Mononuclear cell (primary cell): Measurements from ENCODE around the gene SLC9B1. TPM values are rescaled to one million over a fixed set of nuclear protein-coding genes. Genes with fewer than 3 reads are reported as not detected.
A peak's percentile ranks its signal among the peaks of the same experiment; 100 is the strongest.

Source experiments
- H3K27me3 ChIP-seq: 2 replicates; pipeline ENCODE4 v1.6.0; 2011; ENCODE audit warnings: low read length, control low read depth; ENCODE audit not compliant: insufficient read depth
- H3K4me1 ChIP-seq: 2 replicates; pipeline ENCODE4 v1.5.1; 2011; ENCODE audit warnings: mild to moderate bottlenecking, low read length, control low read depth; ENCODE audit not compliant: insufficient read depth
- H3K4me3 ChIP-seq: 2 replicates; pipeline ENCODE4 v1.5.1; 2011; ENCODE audit warnings: mild to moderate bottlenecking, low read length, moderate library complexity
- H3K9me3 ChIP-seq: 2 replicates; pipeline ENCODE4 v1.5.1; 2011; ENCODE audit warnings: low read depth, mild to moderate bottlenecking, control low read depth, low read length
- total RNA-seq: library from RNA; depleted of rRNA; stranded (reverse); fragments of >200 nt; gene quantifications from one replicate; pipeline ENCODE4 v1.2.3, GENCODE V29; 2012

The SLC9B1 gene, protein sequence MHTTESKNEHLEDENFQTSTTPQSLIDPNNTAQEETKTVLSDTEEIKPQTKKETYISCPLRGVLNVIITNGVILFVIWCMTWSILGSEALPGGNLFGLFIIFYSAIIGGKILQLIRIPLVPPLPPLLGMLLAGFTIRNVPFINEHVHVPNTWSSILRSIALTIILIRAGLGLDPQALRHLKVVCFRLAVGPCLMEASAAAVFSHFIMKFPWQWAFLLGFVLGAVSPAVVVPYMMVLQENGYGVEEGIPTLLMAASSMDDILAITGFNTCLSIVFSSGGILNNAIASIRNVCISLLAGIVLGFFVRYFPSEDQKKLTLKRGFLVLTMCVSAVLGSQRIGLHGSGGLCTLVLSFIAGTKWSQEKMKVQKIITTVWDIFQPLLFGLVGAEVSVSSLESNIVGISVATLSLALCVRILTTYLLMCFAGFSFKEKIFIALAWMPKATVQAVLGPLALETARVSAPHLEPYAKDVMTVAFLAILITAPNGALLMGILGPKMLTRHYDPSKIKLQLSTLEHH
- total RNA-seq, result 3.4 TPM

DNA sequence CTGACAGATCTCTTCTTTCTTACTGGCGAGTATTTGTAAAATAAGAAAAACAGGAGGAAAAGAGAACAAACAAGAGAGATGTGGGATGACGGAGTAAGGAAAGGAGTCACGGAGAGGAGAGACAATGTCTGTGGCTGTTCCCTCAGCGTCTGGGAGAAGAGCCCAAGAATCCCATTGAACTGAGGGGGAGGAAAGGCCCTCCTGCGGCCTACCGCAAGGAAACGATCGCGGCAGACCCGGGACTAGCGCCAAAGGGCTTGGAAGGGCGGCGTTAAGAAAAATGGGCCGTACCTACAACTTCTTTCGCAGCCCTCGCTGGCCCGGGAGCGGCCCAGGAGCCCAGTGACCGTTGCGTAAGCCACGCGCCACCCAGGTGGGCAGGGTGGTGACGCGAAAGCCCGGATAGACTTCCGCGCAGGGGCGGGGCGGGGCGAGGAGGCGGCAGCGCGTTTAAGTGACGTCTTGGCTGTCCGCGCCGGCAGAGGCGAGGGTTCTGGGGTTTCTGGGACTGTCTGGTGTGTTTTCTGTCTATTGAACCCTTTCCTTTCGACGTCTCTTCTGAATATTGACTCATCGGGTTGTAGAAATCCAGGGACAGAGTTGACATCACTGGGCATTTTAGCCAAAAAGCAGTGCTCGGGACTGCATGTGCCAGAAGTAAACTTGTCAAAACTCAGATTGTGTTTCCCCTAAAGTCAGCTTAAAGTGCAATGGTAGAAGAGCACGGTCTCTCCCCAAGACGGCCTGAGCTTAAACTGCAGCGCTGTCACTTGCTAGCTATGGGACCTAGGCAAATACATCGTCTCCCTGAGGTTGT, at the start of gene SLC9B1:
TSS of gene SLC9B1 (minus strand) at position 398 of the 817 bp plus-strand sequence. CDS start 27,994 bp downstream, outside the sequence.
- peaks cover 18% of the 10 kb centered on the region for H3K4me1 ChIP-seq
- H3K4me3 ChIP-seq, result peak within 1 kb of the TSS; percentile 65
- H3K9me3 ChIP-seq, result no peaks in the 10 kb centered on the region
- no peaks in the 10 kb centered on the region for H3K27me3 ChIP-seq

DNA sequence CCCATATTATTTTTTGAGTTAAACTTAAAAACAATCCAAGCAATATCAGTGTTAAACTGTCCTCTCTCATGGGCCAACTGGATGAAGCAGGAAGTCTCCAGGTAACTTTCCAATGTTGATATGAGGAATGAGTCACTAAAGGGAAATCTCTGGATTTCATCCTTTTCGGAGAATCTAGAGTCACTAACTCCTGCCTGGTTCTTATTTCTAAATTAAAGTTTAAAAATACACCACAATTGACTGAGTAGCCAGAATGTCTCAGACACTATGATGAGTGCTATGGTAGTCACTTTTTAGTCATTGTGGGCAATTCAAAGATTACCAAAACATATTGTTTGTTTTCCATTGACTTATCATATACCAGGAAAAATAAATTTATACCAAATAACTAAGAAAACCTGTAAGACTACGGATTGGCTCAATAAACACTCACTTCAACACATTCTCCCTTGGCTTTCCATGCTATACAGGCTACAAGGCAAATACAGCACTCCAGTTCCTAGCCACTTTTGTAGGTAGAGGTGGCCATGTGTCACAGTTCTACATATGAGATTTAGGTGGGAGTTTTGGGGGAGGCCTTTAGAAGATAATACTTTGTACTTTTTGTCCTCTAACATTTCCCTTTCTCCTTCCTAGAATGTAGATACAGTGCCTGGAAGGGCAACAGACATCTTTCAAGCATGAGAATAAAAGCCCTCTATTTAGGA, 48.5 kb upstream of the SLC9B1 start:
- H3K4me1 ChIP-seq, result no peaks in the 10 kb centered on the region
- no peak overlapping the region for H3K4me3 ChIP-seq
- H3K27me3 ChIP-seq, result no peaks in the 10 kb centered on the region
- H3K9me3 ChIP-seq, result no peaks in the 10 kb centered on the region

DNA sequence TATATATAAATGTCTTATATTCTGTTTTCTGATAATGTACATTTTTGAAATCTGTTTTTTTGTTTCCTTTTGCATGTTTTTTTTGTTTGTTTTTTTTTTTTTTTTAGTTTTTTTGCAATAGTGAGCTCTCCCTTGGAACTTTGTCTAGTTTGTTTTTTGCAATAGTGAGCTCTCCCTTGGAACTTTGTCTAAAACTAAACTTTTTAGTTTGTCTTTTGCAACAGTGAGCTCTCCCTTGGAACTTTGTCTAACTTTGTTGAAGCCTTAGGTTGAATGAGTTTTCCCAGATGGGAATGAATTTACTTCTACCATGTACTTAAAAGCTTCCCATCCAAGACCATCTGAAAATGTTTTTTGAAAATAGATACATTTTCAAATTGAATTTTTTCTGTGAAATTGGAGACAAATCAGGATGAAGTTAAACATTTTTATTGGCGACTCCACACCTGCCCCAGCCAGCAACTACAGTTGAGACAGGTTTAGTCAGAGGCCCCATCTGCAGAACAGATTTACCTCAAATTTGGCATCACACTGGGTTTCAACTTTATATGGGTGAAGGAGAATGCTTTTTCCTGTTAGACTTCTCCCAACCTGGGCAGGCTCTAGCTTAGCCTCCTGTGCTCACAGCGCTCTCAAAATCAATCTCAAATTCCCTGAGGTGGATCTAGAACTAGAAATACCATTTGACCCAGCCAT, 41.1 kb upstream of the SLC9B1 start:
- Histone ChIP-seq H3K4me1 (no peaks in the 10 kb centered on the region), H3K4me3 (no peak overlapping the region), H3K27me3 (no peaks in the 10 kb centered on the region), H3K9me3 (no peaks in the 10 kb centered on the region)

DNA sequence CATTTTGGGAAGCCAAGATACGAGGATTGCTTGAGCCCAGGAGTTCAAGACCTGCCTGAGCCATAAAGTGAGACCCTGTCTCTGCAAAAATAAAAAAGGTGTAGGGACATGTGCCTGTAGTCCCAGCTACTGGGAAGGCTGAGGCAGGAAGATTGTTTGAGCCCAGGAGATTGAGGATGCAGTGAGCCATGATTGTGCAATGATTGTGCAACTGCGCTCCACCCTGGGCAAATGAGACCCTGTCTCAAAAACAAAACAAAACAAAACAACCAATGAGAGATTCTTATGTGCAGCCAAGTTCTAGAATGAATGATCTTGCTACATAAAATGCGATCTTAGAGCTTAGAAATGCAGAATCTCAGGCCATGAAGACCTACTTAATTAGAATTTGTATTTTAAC, 34.5 kb upstream of the SLC9B1 start:
- no peaks in the 10 kb centered on the region for H3K27me3 ChIP-seq
- peaks cover 4% of the 10 kb centered on the region for H3K4me1 ChIP-seq
- H3K4me3 ChIP-seq, result no peak overlapping the region
- H3K9me3 ChIP-seq, result no peaks in the 10 kb centered on the region

DNA sequence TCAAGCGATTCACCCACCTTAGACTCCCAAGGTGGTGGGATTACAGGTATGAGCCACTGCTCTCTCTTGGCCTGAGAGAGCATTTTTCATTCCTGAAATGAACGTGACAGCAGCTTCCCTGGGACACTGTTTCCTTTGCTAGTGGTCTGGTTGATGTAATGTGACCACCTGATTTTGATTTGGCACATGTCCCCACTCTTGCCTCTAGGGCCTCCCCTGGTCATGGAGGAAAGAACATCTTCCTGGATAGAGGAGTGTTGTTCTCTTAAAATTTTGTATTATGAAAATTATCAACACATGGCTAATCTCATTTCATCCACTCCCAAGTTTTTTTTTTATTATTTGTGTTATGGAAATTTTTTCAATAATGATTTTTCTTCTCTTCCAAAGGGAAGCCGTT, 33.3 kb upstream of the SLC9B1 start:
- Histone ChIP-seq H3K9me3 (no peaks in the 10 kb centered on the region), H3K27me3 (no peaks in the 10 kb centered on the region), H3K4me3 (no peak overlapping the region), H3K4me1 (peaks cover 4% of the 10 kb centered on the region)

DNA sequence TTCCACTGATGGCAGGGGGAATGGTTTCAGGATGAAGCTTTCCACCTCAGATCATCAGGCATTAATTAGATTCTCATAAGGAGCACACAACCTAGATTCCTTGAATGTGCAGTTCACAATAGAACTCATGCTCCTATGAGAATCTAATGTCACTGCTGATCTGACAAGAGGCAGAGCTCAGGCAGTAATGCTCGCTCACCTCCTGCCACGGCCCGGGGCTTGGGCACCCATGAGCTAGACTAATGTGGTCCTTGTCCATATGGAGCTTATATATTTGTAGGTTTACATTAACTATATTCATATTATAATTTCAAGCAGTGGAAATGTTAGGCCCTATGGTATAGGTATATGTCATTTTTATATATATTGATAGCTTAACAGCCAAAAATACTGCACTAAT, 32.6 kb upstream of the SLC9B1 start:
- no peak overlapping the region for H3K4me3 ChIP-seq
- peaks cover 4% of the 10 kb centered on the region for H3K4me1 ChIP-seq
- H3K9me3 ChIP-seq, result no peaks in the 10 kb centered on the region
- no peaks in the 10 kb centered on the region for H3K27me3 ChIP-seq

DNA sequence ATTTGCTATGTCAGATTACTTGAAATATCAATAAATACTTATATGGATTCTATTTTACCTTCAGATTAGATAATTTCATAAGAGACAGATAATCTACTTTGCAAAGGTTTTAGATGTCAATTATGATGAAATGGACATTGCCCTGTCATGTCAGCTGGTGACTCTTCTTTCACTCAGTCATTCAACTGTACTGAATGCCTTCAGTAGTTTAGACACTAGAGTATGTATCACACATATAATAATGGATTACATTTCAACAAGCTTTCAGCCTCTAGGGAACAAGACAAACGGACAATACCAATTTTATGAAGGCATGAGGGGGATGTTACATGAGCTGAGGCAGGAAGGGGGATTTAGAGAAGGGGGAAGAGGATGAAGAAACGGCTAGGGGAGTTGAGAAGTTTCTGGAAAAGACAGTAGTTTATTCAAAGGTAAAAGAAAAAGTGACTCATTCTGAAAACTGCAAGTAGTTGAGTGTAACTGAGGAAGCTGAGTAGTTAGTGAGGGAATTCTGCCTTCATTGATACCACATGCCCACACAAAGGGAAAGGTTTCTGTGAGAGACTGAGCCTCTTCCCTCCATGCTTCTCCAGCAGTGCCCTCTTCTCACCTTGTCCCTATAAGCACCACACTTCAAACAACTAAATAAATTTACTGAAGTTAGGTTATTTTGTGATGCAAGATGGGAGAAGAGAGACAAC, 31.4 kb upstream of the SLC9B1 start:
- Histone ChIP-seq H3K4me1 (peaks cover 4% of the 10 kb centered on the region), H3K27me3 (no peaks in the 10 kb centered on the region), H3K4me3 (no peak overlapping the region), H3K9me3 (no peaks in the 10 kb centered on the region)

DNA sequence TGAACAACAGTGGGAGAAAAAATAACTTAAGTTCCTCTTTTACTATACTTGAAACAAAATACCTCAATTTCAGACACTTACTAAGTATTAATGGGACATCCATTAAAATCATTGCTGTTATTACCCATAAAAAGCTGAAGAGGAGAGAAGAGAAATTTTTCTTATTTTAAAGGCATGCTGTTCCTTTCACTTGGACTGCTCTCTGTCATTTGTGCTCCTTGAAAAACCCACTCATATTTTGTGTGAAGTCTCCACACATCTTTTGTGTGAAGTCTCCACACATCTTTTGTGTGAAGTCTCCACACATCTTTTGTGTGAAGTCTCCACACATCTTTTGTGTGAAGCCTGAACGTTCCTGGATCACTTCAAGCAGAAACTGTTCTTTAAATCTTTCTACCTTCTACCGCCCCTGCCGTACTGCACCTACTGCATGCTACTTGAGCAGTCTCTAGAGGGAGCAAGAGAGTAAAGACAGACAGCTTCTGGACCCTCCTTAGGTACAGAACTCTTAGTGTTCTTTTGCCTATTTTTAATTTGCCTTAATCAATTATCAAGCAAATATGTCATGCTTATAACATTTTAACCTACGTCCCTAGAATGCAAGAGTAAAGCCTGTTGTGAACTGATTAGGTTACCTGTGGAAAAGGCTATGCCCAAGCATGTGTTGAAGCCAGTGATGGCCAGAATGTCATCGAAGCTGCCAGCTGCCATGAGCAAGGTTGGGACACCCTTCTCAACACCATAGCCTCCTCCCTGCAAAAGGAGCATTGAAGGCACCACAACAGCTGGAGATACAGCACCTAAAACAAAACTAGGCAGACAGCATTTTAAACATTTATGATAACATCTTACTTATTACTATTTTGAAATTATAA, 27.1 kb upstream of the SLC9B1 start:
- Histone ChIP-seq H3K9me3 (no peaks in the 10 kb centered on the region), H3K4me3 (no peak overlapping the region), H3K4me1 (no peaks in the 10 kb centered on the region), H3K27me3 (no peaks in the 10 kb centered on the region)

DNA sequence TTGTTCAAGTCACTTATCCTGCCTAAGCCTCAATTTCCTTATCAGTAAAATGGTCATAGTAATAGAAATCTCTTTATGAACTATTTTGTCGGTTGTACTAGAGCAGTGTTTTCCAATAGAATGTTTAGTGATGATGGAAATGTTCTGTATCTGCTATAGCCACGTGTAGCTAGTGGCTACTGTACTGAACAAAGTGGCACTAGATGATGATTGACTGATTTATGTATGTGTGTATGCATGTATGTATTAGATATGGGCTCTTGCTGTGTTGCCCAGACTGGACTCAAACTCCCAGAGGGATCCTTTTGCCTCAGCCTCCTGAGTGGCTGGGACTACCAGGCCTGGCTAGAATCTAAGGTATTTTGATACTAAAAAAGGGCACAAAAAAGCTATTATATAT, 24.7 kb upstream of the SLC9B1 start:
- Histone ChIP-seq H3K27me3 (no peaks in the 10 kb centered on the region), H3K4me1 (no peaks in the 10 kb centered on the region), H3K4me3 (no peak overlapping the region), H3K9me3 (no peaks in the 10 kb centered on the region)

DNA sequence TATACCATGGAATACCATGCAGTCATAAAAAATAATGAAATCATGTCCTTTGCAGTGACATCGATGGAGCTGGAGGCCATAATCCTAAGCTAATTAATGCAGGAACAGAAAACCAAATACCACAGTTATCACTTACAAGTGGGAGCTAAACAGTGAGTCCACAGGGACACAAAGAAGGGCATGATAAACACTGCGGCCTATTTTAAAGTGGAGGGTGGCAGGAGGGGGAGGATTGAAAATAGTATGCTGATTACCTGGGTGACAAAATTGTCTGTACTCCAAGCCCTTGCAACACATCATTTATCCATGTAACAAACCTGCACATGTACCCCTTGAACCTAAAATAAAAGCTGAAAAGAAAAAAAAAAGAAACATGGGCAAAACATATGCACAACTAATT, 16.7 kb upstream of the SLC9B1 start:
- Histone ChIP-seq H3K4me3 (no peak overlapping the region), H3K4me1 (no peaks in the 10 kb centered on the region), H3K27me3 (no peaks in the 10 kb centered on the region), H3K9me3 (no peaks in the 10 kb centered on the region)

DNA sequence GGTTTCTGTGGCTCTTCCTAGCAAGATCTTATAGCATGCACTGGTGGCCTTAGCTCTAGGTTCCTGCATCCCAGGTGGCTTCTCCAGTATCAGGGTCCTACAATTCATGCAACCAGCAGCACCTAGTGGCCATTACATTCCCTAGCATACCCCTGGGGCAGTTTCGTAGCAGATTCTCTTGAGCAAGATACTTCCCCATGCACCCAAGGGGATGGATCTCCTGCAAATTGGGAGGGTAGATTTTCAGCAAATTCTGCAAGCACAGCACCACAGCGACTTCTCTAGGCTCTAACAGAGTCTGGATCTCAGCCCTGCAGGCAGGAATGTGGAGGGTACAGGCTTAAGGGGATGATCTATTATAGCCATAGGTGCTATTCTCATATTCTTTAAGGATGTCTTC, 13.1 kb upstream of the SLC9B1 start:
- Histone ChIP-seq H3K4me1 (no peaks in the 10 kb centered on the region), H3K27me3 (no peaks in the 10 kb centered on the region), H3K4me3 (no peak overlapping the region), H3K9me3 (no peaks in the 10 kb centered on the region)

DNA sequence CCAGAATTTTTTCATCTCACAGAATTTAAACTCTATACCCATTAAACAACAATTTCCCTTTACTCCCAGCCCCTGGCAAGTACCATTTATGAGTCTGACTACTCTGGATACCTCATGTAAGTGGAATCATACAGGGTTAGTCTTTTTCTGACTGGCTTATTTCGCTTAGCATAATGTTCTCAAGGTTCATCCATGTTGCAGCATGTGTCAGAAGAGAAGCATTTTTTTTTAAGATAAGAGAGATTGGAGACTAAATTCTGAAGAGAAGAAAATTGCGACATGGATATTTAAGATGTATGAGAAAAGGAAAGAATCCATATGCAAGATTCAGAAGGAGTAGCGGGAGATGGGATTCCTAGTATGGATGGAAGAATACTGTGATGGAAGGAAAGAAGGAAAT, 11.3 kb upstream of the SLC9B1 start:
- Histone ChIP-seq H3K9me3 (no peaks in the 10 kb centered on the region), H3K4me3 (no peak overlapping the region), H3K27me3 (no peaks in the 10 kb centered on the region), H3K4me1 (no peaks in the 10 kb centered on the region)

DNA sequence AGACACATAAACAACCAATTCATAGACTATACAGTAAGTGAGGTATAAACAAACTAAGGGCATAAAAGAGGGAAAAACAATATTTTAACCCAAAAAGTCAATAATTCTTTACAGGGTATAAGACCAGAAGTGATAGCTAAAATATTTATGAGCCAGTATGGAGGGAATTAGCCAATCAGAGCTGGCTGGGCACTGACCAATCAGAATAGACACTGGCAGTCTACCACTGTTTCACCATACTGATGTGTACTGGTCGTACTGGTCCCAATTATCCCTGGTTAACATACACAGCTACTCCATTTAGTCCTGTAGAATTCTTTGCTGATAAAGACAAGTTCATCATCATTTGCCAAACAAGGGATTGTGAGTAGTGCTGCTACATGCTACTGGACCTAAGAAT, 9.8 kb upstream of the SLC9B1 start:
- H3K4me3 ChIP-seq, result no peak overlapping the region
- H3K9me3 ChIP-seq, result no peaks in the 10 kb centered on the region
- no peaks in the 10 kb centered on the region for H3K4me1 ChIP-seq
- no peaks in the 10 kb centered on the region for H3K27me3 ChIP-seq
